ENCODE results near the gene TPCN2. TPM values are rescaled to one million over a fixed set of nuclear protein-coding genes. Genes with fewer than 3 reads are reported as not detected.

TPCN2 gene
- total RNA-seq, 1 experiment from 2014 or later, result 16.3 TPM

GRCh38 chr11:69055598-69056516 lies 7.1 kb downstream of the TPCN2 start:
- Mint-ChIP-seq H3K27ac (ENCODE audit: low read depth, unreplicated experiment) (no peak overlapping the region), H3K4me3 (ENCODE audit: unreplicated experiment) (no peak overlapping the region)
- no peak for DNase-seq (ENCODE audit: unreplicated experiment)

GRCh38 chr11:69057236-69057635 lies 8.5 kb downstream of the TPCN2 start:
- Mint-ChIP-seq H3K36me3 (ENCODE audit: insufficient read depth, unreplicated experiment) (peaks cover 9% of the 10 kb centered on the region), H3K4me3 (ENCODE audit: unreplicated experiment) (no peak overlapping the region), H3K4me1 (ENCODE audit: insufficient read depth, unreplicated experiment) (no peaks in the 10 kb centered on the region), H3K27ac (ENCODE audit: low read depth, unreplicated experiment) (no peak overlapping the region), H3K27me3 (ENCODE audit: insufficient read depth, unreplicated experiment) (no peaks in the 10 kb centered on the region), H3K9me3 (ENCODE audit: unreplicated experiment) (no peaks in the 10 kb centered on the region)
- POLR2A ChIA-PET, result no interaction called here
- TF ChIP-seq, protein P1, sequence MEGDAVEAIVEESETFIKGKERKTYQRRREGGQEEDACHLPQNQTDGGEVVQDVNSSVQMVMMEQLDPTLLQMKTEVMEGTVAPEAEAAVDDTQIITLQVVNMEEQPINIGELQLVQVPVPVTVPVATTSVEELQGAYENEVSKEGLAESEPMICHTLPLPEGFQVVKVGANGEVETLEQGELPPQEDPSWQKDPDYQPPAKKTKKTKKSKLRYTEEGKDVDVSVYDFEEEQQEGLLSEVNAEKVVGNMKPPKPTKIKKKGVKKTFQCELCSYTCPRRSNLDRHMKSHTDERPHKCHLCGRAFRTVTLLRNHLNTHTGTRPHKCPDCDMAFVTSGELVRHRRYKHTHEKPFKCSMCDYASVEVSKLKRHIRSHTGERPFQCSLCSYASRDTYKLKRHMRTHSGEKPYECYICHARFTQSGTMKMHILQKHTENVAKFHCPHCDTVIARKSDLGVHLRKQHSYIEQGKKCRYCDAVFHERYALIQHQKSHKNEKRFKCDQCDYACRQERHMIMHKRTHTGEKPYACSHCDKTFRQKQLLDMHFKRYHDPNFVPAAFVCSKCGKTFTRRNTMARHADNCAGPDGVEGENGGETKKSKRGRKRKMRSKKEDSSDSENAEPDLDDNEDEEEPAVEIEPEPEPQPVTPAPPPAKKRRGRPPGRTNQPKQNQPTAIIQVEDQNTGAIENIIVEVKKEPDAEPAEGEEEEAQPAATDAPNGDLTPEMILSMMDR (IDR thresholded peaks at IDR 0.05; ENCODE audit: unreplicated experiment), result no peak
- intact Hi-C loops (cut with micrococcal nuclease), result no loop called here
- BruUV-seq (replicated peaks), result no TSS peak
- CTCF ChIA-PET, result no interaction called here
- DNase-seq (ENCODE audit: unreplicated experiment), result no peak

More at GRCh38 chr11:69055598-69056516, 7.1 kb downstream of the TPCN2 start:
- ChIA-PET POLR2A (no interaction called here), CTCF (no interaction called here)
- peaks cover 6% of the 10 kb centered on the region for H3K4me1 Mint-ChIP-seq (ENCODE audit: insufficient read depth, unreplicated experiment)
- intact Hi-C loops (cut with micrococcal nuclease), result no loop called here
- H3K27me3 Mint-ChIP-seq (ENCODE audit: insufficient read depth, unreplicated experiment), result no peaks in the 10 kb centered on the region
- H3K9me3 Mint-ChIP-seq (ENCODE audit: unreplicated experiment), result no peaks in the 10 kb centered on the region
- BruUV-seq (replicated peaks), result no TSS peak
- peaks cover 9% of the 10 kb centered on the region for H3K36me3 Mint-ChIP-seq (ENCODE audit: insufficient read depth, unreplicated experiment)
- TF ChIP-seq, protein P1 (IDR thresholded peaks at IDR 0.05; ENCODE audit: unreplicated experiment), result no peak

GRCh38 chr11:69057801-69058200 lies 9.1 kb downstream of the TPCN2 start:
- Mint-ChIP-seq H3K4me3 (ENCODE audit: unreplicated experiment) (no peak overlapping the region), H3K9me3 (ENCODE audit: unreplicated experiment) (no peaks in the 10 kb centered on the region), H3K36me3 (ENCODE audit: insufficient read depth, unreplicated experiment) (peaks cover 9% of the 10 kb centered on the region), H3K27me3 (ENCODE audit: insufficient read depth, unreplicated experiment) (no peaks in the 10 kb centered on the region), H3K27ac (ENCODE audit: low read depth, unreplicated experiment) (no peak overlapping the region), H3K4me1 (ENCODE audit: insufficient read depth, unreplicated experiment) (no peaks in the 10 kb centered on the region)
- intact Hi-C loops (cut with micrococcal nuclease), result no loop called here
- CTCF ChIA-PET, result interaction anchor here (1.1 kb wide), 1 partner anchor 30 kb away, joined by 4 read pairs; no protein-coding TSS in a partner anchor
- POLR2A ChIA-PET, result no interaction called here
- no TSS peak for BruUV-seq (replicated peaks)
- DNase-seq (ENCODE audit: unreplicated experiment), result no peak
- TF ChIP-seq, protein P1 (IDR thresholded peaks at IDR 0.05; ENCODE audit: unreplicated experiment), result no peak

DNA sequence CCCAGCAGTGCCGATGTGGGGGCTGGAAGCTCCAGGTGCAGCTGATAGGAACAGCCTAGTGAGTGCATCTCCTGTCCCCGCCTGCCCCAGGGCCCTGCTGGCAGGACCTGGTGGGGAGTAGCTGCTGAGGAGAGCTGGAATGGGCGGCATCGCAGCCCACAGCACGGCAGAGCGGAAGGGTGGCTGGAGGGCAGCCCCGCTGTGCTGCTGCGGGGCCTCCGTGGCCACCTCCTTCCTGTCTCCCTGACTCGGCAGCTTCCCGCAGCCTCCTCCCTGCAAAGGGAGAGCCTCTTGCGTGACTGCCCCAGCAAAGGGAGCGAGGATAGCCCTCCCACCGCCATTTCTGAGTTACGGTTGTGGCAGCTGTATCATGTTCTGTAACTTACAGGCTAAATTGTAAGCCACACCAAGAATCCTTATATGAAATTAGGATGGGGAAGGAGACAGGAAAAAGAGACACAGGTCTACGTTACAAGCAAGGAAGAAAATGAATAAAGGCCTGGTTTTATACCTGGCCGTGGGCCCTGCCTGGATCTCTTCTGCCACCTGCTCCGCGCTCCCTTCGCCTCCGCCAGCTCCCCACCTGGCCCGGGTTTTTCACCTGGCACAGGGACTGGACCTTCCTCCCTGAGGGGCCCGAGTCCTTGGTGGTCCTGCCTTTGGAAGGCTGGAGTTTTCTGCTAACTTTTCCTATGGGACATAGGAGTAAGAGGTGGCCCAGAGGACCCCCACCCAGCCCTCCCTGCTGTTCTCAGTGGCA lies 10.0 kb downstream of the TPCN2 start:
- H3K4me1 Mint-ChIP-seq (ENCODE audit: insufficient read depth, unreplicated experiment), result no peaks in the 10 kb centered on the region
- intact Hi-C loops (cut with micrococcal nuclease), result no loop called here
- H3K27ac Mint-ChIP-seq (ENCODE audit: low read depth, unreplicated experiment), result no peak overlapping the region
- H3K36me3 Mint-ChIP-seq (ENCODE audit: insufficient read depth, unreplicated experiment), result peaks cover 9% of the 10 kb centered on the region
- DNase-seq (ENCODE audit: unreplicated experiment), result no peak
- BruUV-seq (replicated peaks), result no TSS peak
- no peak overlapping the region for H3K4me3 Mint-ChIP-seq (ENCODE audit: unreplicated experiment)
- no peaks in the 10 kb centered on the region for H3K9me3 Mint-ChIP-seq (ENCODE audit: unreplicated experiment)
- POLR2A ChIA-PET, result no interaction called here
- CTCF ChIA-PET, result interaction anchor here (1.1 kb wide), 1 partner anchor 29 kb away, joined by 4 read pairs; no protein-coding TSS in a partner anchor
- TF ChIP-seq, protein P1 (IDR thresholded peaks at IDR 0.05; ENCODE audit: unreplicated experiment), result no peak
- no peaks in the 10 kb centered on the region for H3K27me3 Mint-ChIP-seq (ENCODE audit: insufficient read depth, unreplicated experiment)

Data from MCF 10A (cell line).